Fibroblast of peridontal ligament (primary cell): ENCODE measurements around the gene ENGASE.
"Not testable (repeated sequence)": the region's sequence is repeated elsewhere in the genome, so short reads cannot be mapped to it uniquely, and the experiment has no call there.

Source experiments
- DNase-seq: peaks from one replicate; pipeline ENCODE4 v3.0.0-alpha.2; 2010; ENCODE audit errors: extremely low read depth

Gene ENGASE

GRCh38 chr17:79053251-79053925 lies 21.2 kb upstream of the ENGASE start:
- DNase-seq: peak; percentile 53

GRCh38 chr17:79054200-79054960 lies 20.2 kb upstream of the ENGASE start:
- no peak for DNase-seq

GRCh38 chr17:79055197-79055596 lies 19.4 kb upstream of the ENGASE start:
- peak; percentile 23 for DNase-seq

- DNase-seq: no peak
Measured at GRCh38 chr17:79057737-79058385, 16.8 kb upstream of the ENGASE start.

GRCh38 chr17:79062691-79063090 lies 11.9 kb upstream of the ENGASE start:
- no peak for DNase-seq

GRCh38 chr17:79064026-79064425 lies 10.6 kb upstream of the ENGASE start:
- no peak for DNase-seq

GRCh38 chr17:79065105-79065670 lies 9.4 kb upstream of the ENGASE start:
- peak; percentile 51 for DNase-seq

GRCh38 chr17:79066963-79067362 lies 7.7 kb upstream of the ENGASE start:
- DNase-seq: no peak

GRCh38 chr17:79070266-79070880 lies 4.3 kb upstream of the ENGASE start:
- no peak for DNase-seq

GRCh38 chr17:79071161-79071740 lies 3.4 kb upstream of the ENGASE start:
- no peak for DNase-seq

GRCh38 chr17:79072544-79072943 lies 2.1 kb upstream of the ENGASE start:
- no peak for DNase-seq

- DNase-seq: no peak
Measured at GRCh38 chr17:79073016-79073705, 1.5 kb upstream of the ENGASE start.

GRCh38 chr17:79073706-79074088 lies 927 bp upstream of the ENGASE start:
- DNase-seq: no peak

- DNase-seq: not testable (repeated sequence)
Measured at GRCh38 chr17:79074121-79074648, 439 bp upstream of the ENGASE start.

- peak; percentile 8 for DNase-seq
Measured at GRCh38 chr17:79075446-79075750, 774 bp downstream of the ENGASE start.

GRCh38 chr17:79075861-79076406 lies 1.3 kb downstream of the ENGASE start:
- DNase-seq: no peak

GRCh38 chr17:79077587-79077986 lies 3.0 kb downstream of the ENGASE start:
- DNase-seq: no peak

- no peak for DNase-seq
Measured at GRCh38 chr17:79078476-79079190, 4.0 kb downstream of the ENGASE start.

GRCh38 chr17:79079421-79080200 lies 5.0 kb downstream of the ENGASE start:
- DNase-seq: no peak
